ENCODE measurements around the gene INSL3.

DNA sequence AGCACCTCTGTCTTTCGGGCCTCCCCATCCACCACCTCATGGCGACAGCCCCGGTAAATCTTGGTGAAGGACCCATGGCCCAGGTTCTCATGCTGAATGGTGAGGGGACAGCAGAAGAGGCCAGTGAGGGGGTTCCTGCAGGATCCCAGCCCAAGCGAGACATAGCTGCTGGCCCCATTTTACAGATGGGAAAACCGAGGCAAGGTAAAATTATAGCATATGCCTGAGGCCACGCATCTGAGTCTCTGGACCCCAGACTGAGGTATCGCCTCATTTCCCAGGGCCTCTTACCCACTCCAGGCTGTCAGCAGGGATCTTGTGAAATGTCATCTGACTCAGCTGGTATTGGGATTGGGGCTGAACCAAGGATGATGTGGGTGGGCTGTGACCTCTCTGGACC, 16.7 kb upstream of the INSL3 start:
- TF ChIP-seq, protein P1, sequence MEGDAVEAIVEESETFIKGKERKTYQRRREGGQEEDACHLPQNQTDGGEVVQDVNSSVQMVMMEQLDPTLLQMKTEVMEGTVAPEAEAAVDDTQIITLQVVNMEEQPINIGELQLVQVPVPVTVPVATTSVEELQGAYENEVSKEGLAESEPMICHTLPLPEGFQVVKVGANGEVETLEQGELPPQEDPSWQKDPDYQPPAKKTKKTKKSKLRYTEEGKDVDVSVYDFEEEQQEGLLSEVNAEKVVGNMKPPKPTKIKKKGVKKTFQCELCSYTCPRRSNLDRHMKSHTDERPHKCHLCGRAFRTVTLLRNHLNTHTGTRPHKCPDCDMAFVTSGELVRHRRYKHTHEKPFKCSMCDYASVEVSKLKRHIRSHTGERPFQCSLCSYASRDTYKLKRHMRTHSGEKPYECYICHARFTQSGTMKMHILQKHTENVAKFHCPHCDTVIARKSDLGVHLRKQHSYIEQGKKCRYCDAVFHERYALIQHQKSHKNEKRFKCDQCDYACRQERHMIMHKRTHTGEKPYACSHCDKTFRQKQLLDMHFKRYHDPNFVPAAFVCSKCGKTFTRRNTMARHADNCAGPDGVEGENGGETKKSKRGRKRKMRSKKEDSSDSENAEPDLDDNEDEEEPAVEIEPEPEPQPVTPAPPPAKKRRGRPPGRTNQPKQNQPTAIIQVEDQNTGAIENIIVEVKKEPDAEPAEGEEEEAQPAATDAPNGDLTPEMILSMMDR (conservative IDR thresholded peaks at IDR 0.05): no peak
- TF ChIP-seq ZFX (IDR thresholded peaks at IDR 0.05): no peak

Data from C4-2B (cell line).